22Rv1 (cell line): ENCODE results near the gene SYMPK.
A peak's percentile ranks its signal among the peaks of the same experiment; 100 is the strongest.

Source experiments
- H3K27ac ChIP-seq: fragments of 450-650 bp; 2 replicates; pipeline ENCODE4 v1.5.1; 2017
- ZFX ChIP-seq: fragments of 450-650 bp; IDR thresholded peaks from 2 replicates; pipeline ENCODE4 v1.6.1; 2017; ENCODE audit warnings: antibody characterized with exemption, borderline replicate concordance
- TF ChIP-seq, protein P1 (sequence below): fragments of 450-650 bp; IDR thresholded peaks from 2 replicates; pipeline ENCODE4 v1.5.1; 2017; ENCODE audit warnings: mild to moderate bottlenecking

The SYMPK gene

DNA sequence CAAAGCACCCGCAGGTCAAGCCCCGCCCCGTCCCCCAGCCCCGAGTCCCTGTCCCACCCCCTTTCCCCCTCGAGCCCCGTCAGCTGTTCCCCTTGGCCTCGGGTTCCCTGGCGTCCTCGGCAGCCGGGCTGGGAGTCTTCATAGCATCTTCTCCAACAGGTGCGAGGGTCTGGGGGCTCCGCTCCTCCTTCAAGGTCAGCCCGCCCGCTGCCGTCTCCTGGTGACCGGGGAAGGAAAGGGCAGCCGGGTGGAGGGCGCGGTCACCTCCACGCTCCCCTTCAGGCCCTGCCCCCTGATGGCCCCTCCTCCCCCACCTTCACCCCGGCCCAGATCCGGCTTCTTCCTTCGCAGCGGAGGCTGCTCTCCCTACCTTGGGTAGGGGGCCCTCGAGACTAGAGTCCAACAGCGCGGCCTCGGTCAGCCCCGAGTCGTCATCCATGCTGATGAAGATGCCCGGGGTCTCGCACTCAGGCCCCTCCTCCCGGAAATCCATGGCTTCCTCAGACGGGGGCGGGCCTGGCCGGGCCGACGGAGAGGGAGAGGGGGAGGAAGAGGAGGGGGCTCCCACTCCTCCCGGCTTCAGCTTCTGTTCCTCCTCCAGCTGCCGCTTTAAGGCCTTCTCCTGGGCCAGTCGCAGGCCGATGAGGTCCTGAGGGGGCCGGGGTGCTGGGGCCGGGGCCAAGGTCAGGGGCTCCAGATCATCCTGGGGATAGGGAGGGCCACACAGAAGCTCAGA is 47.3 kb downstream of the SYMPK start:
- TF ChIP-seq, protein P1, sequence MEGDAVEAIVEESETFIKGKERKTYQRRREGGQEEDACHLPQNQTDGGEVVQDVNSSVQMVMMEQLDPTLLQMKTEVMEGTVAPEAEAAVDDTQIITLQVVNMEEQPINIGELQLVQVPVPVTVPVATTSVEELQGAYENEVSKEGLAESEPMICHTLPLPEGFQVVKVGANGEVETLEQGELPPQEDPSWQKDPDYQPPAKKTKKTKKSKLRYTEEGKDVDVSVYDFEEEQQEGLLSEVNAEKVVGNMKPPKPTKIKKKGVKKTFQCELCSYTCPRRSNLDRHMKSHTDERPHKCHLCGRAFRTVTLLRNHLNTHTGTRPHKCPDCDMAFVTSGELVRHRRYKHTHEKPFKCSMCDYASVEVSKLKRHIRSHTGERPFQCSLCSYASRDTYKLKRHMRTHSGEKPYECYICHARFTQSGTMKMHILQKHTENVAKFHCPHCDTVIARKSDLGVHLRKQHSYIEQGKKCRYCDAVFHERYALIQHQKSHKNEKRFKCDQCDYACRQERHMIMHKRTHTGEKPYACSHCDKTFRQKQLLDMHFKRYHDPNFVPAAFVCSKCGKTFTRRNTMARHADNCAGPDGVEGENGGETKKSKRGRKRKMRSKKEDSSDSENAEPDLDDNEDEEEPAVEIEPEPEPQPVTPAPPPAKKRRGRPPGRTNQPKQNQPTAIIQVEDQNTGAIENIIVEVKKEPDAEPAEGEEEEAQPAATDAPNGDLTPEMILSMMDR, result no peak
- no peak overlapping the region for H3K27ac ChIP-seq

- peak within 1 kb of the TSS; percentile 15; the same call in 1 of the 2 replicates for H3K27ac ChIP-seq
- no peak for TF ChIP-seq ZFX
- TF ChIP-seq, protein P1, result no peak
These were observed 48.0 kb downstream of the SYMPK start, which contains the start of gene RSPH6A for GRCh38 chr19:45814851-45815480. Gene RSPH6A, minus strand, starts transcription at chr19:45815308. Its CDS starts 132 bp downstream, at chr19:45815176.

DNA sequence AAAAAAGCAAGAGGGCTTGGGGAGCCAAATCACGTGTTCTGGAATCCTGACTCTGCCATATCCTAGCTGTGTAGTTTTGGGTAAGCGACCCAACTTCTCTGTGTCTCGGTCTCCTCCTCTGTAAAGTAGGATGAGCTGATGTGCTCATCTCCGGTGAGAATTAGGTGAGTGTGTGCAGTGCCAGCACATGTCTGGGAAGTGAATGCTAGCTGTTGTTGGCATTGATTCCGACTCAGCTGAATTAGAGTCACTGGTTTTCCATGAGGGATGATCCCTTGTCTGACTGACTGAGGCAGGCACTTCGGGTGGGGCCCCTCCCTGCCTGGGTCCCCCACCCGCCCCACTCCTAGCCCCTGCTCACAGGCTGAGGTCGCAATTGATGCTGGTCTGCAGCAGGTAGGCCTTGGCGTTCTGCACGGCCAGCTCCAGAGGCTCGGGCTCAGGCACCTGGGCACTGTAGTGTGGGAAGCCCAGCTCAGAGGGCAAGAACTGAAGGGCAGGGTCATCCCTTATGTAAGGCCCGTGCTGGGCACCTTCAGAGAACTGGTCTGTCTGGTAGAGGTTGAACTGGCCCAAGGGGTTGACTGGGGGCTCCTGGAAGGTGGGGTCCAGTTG is 48.7 kb downstream of the SYMPK start:
- TF ChIP-seq, protein P1, result no peak
- no peak for TF ChIP-seq ZFX
- peak overlapping the region; percentile 15; the same call in 1 of the 2 replicates for H3K27ac ChIP-seq

- no peak overlapping the region for H3K27ac ChIP-seq
- TF ChIP-seq ZFX, result no peak
These were observed 50.6 kb downstream of the SYMPK start for GRCh38 chr19:45812297-45812696.

GRCh38 chr19:45809643-45810159 is 53.2 kb downstream of the SYMPK start:
- no peak overlapping the region for H3K27ac ChIP-seq
- TF ChIP-seq ZFX, result no peak
- TF ChIP-seq, protein P1, result no peak

DNA sequence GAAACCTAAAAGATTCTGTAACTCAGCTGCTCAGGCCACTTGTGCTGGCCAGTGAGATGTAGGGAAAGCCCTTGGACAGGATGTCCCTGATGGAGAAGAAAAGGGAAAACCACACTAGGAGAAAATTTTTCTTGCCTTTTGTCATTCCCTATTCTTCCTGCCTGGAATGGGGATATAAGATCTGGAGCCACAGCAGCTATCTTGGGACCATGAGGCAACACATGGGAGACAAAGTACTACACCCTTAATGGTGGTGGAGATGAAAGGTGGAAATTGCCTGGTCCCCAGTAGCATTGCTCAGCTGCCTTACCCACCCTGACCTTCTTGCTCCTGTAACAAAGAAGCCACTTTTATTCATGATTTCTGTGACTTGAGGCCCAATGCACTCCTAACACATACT is 57.2 kb downstream of the SYMPK start:
- no peak overlapping the region for H3K27ac ChIP-seq
- TF ChIP-seq, protein P1, result no peak
- TF ChIP-seq ZFX, result no peak

DNA sequence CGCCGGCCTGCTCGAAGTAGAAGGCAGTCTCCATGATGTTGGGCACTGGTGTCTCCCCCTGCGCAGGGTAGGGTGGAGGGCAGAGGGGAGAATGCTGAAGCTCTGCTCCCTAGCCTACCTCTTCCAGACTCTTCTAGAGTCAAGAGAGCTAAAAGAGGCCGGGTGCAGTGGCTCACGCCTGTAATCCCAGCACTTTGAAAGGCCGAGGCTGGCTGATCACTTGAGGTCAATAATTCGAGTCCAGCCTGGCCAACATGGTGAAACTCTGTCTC is 58.1 kb downstream of the SYMPK start:
- TF ChIP-seq, protein P1, result no peak
- TF ChIP-seq ZFX, result no peak
- H3K27ac ChIP-seq, result no peak overlapping the region
